Calu3 (cell line): ENCODE data around the gene FAM43B. TPM values are rescaled to one million over a fixed set of nuclear protein-coding genes. Genes with fewer than 3 reads are reported as not detected.

ENCODE experiments used
- BruUV-seq: library from RNA; stranded (reverse); fragments of 400-500 nt; replicated peaks from 2 replicates; lab custom pipeline; 2021; lab: Mats Ljungman, UMichigan
- CTCF ChIA-PET: fragments of 300-600 bp; sonication (Branson Sonifier 250); formaldehyde crosslinking; loops from one replicate; lab custom pipeline; 2022; ENCODE audit warnings: antibody characterized with exemption; lab: Charles Lee
- DNase-seq: peaks from one replicate; pipeline ENCODE4 v3.0.0; 2022
- H3K27ac Mint-ChIP-seq: one replicate; pipeline ENCODE4 v1.8.0; 2022; ENCODE audit warnings: mixed read lengths; ENCODE audit not compliant: unreplicated experiment
- H3K27me3 Mint-ChIP-seq: one replicate; pipeline ENCODE4 v1.8.0; 2022; ENCODE audit warnings: mixed read lengths; ENCODE audit not compliant: unreplicated experiment
- H3K36me3 Mint-ChIP-seq: one replicate; pipeline ENCODE4 v1.8.0; 2022; ENCODE audit warnings: mild to moderate bottlenecking, moderate library complexity, mixed read lengths; ENCODE audit not compliant: insufficient read depth, unreplicated experiment
- H3K4me1 Mint-ChIP-seq: one replicate; pipeline ENCODE4 v1.8.0; 2022; ENCODE audit warnings: mild to moderate bottlenecking, low read depth, mixed read lengths; ENCODE audit not compliant: unreplicated experiment
- H3K4me3 Mint-ChIP-seq: one replicate; pipeline ENCODE4 v1.8.0; 2022; ENCODE audit warnings: mild to moderate bottlenecking, low read depth, moderate library complexity, mixed read lengths; ENCODE audit not compliant: unreplicated experiment
- H3K9me3 Mint-ChIP-seq: one replicate; pipeline ENCODE4 v1.8.0; 2022; ENCODE audit warnings: low read depth, mixed read lengths; ENCODE audit not compliant: unreplicated experiment
- CTCF ChIP-seq: fragments of 200-600 bp; IDR thresholded peaks from one replicate; pipeline ENCODE4 v1.8.0; 2022; ENCODE audit warnings: antibody characterized with exemption; ENCODE audit not compliant: unreplicated experiment
- intact Hi-C: fragments of 100-400 bp; cut with micrococcal nuclease; formaldehyde crosslinking; loops from one replicate; pipeline ENCODE4 v1.10.0; 2022; ENCODE audit not compliant: unreplicated experiment
- total RNA-seq: library from RNA; stranded (reverse); gene quantifications from 2 replicates; pipeline ENCODE4 v1.2.3, GENCODE V29; 2022

FAM43B gene
- total RNA-seq, 1 experiment from 2014 or later = not detected

- CTCF ChIA-PET = no interaction called here
- H3K4me3 Mint-ChIP-seq = no peak overlapping the region
- H3K27ac Mint-ChIP-seq = no peak overlapping the region
- no peaks in the 10 kb centered on the region for H3K4me1 Mint-ChIP-seq
- H3K9me3 Mint-ChIP-seq = no peaks in the 10 kb centered on the region
- no peak for TF ChIP-seq CTCF
- intact Hi-C loops = no loop called here
- no TSS peak for BruUV-seq
- peaks cover 14% of the 10 kb centered on the region for H3K27me3 Mint-ChIP-seq
- peaks cover 6% of the 10 kb centered on the region for H3K36me3 Mint-ChIP-seq
- no peak for DNase-seq
Measured at GRCh38 chr1:20555025-20555757, 2.8 kb downstream of the FAM43B start.

- TF ChIP-seq CTCF = no peak
- H3K36me3 Mint-ChIP-seq = peaks cover 6% of the 10 kb centered on the region
- no peak overlapping the region for H3K4me3 Mint-ChIP-seq
- BruUV-seq = no TSS peak
- CTCF ChIA-PET = no interaction called here
- peaks cover 18% of the 10 kb centered on the region for H3K27me3 Mint-ChIP-seq
- H3K27ac Mint-ChIP-seq = no peak overlapping the region
- intact Hi-C loops = no loop called here
- H3K9me3 Mint-ChIP-seq = no peaks in the 10 kb centered on the region
- DNase-seq = no peak
- H3K4me1 Mint-ChIP-seq = no peaks in the 10 kb centered on the region
Measured at GRCh38 chr1:20555758-20556120, 3.4 kb downstream of the FAM43B start.

DNA sequence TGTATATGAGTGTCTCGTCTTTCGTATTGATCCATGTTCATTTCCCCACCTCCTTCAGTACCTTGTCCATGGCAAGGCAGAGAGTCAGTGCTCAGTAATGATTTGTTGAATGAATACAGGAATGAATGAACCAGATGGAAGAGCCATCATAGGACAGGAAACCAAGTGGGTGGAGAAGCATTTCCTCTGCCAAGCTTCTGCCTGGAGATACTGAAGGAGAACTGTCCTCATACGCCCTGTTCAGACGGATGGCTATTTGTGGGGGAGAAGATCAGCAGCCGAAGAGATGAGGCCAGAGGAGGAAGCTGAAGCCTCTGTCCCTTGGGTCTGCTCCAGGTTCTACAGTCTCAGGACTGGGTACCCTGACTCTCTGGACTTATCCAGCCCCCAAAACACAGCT lies 5.8 kb downstream of the FAM43B start:
- no peak for DNase-seq
- BruUV-seq = no TSS peak
- TF ChIP-seq CTCF = no peak
- no peaks in the 10 kb centered on the region for H3K9me3 Mint-ChIP-seq
- intact Hi-C loops = no loop called here
- peaks cover 6% of the 10 kb centered on the region for H3K36me3 Mint-ChIP-seq
- no peak overlapping the region for H3K27ac Mint-ChIP-seq
- CTCF ChIA-PET = interaction anchor here (0.7 kb wide), 1 partner anchor 32 kb away, joined by 3 read pairs; no protein-coding TSS in a partner anchor
- no peak overlapping the region for H3K4me3 Mint-ChIP-seq
- H3K27me3 Mint-ChIP-seq = peaks cover 32% of the 10 kb centered on the region
- H3K4me1 Mint-ChIP-seq = no peaks in the 10 kb centered on the region

DNA sequence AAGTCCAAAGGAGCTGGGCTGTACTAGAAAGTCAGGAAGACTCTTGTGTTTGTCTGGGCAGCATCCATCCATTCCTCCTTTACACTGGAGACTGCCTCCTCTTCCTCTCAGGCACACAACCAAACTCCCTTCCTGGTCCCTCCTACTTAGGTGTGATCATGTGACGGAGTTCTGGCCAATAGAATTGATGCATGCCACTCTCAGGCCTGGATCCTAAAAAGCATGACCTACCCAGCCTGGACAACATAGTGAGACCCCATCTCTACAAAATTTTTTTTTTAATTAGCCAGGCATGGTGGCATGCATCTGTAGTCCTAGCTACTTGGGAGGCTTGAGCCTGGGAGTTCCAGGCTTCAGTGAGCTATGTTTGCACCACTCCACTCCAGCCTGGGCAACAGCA lies 8.6 kb downstream of the FAM43B start:
- peaks cover 59% of the 10 kb centered on the region for H3K27me3 Mint-ChIP-seq
- intact Hi-C loops = no loop called here
- no peaks in the 10 kb centered on the region for H3K4me1 Mint-ChIP-seq
- H3K27ac Mint-ChIP-seq = no peak overlapping the region
- H3K4me3 Mint-ChIP-seq = no peak overlapping the region
- TF ChIP-seq CTCF = no peak
- H3K9me3 Mint-ChIP-seq = no peaks in the 10 kb centered on the region
- no TSS peak for BruUV-seq
- H3K36me3 Mint-ChIP-seq = no peaks in the 10 kb centered on the region
- CTCF ChIA-PET = no interaction called here
- no peak for DNase-seq
